WTC11 (cell line): ENCODE data around the gene PSPC1. TPM values are rescaled to one million over a fixed set of nuclear protein-coding genes. Genes with fewer than 3 reads are reported as not detected.
"Not testable (repeated sequence)": the region's sequence is repeated elsewhere in the genome, so short reads cannot be mapped to it uniquely, and the experiment has no call there.

Source experiments
- ATAC-seq: fragments of 200-7000 bp; cut with Tn5 transposase; 2 replicates; pipeline ENCODE4 v1.10.0; 2021; ENCODE audit warnings: mild to moderate bottlenecking, moderate library complexity
- CTCF ChIA-PET: fragments of 300-600 bp; sonication (Branson Sonifier 250); formaldehyde crosslinking; loops from one replicate; lab custom pipeline; 2021; ENCODE audit warnings: antibody characterized with exemption; lab: Charles Lee
- POLR2A ChIA-PET: fragments of 350-600 bp; sonication (Branson Sonifier 250); formaldehyde crosslinking; loops from one replicate; lab custom pipeline; 2021; ENCODE audit warnings: antibody characterized with exemption; lab: Charles Lee
- DNase-seq: peaks from one replicate; pipeline ENCODE4 v3.0.0; 2021; ENCODE audit warnings: low spot score
- H3K27ac Mint-ChIP-seq: 2 replicates; pipeline ENCODE4 v1.8.0; 2021; ENCODE audit warnings: mixed read lengths
- H3K27me3 Mint-ChIP-seq: 2 replicates; pipeline ENCODE4 v1.8.0; 2021; ENCODE audit warnings: low read depth, mild to moderate bottlenecking, moderate library complexity, mixed read lengths
- H3K36me3 Mint-ChIP-seq: 2 replicates; pipeline ENCODE4 v1.8.0; 2021; ENCODE audit warnings: mixed read lengths
- H3K4me1 Mint-ChIP-seq: 2 replicates; pipeline ENCODE4 v1.8.0; 2022; ENCODE audit warnings: mixed read lengths
- H3K4me3 Mint-ChIP-seq: 2 replicates; pipeline ENCODE4 v1.8.0; 2021; ENCODE audit warnings: mild to moderate bottlenecking, moderate library complexity, mixed read lengths
- H3K9me3 Mint-ChIP-seq: 2 replicates; pipeline ENCODE4 v1.8.0; 2021; ENCODE audit warnings: mixed read lengths
- AR ChIP-seq: fragments of 250-450 bp; sonication (Bioruptor Pico); IDR thresholded peaks from 2 replicates; pipeline ENCODE4 v1.9.0; 2021; ENCODE audit warnings: mild to moderate bottlenecking
- ESRRA ChIP-seq: sonication (generic); formaldehyde crosslinking; IDR thresholded peaks from 2 replicates; pipeline ENCODE4 v1.8.1; 2022; ENCODE audit warnings: mild to moderate bottlenecking, missing genetic modification reagents, borderline replicate concordance
- ETV6 ChIP-seq: sonication (generic); formaldehyde crosslinking; IDR thresholded peaks from 2 replicates; pipeline ENCODE4 v1.8.1; 2022; ENCODE audit warnings: mild to moderate bottlenecking, missing genetic modification reagents
- FOXP4 ChIP-seq: sonication (generic); formaldehyde crosslinking; IDR thresholded peaks from 2 replicates; pipeline ENCODE4 v1.8.0; 2022; ENCODE audit warnings: mild to moderate bottlenecking, missing genetic modification reagents
- GRHL2 ChIP-seq: fragments of 250-450 bp; sonication (Bioruptor Pico); IDR thresholded peaks from 2 replicates; pipeline ENCODE4 v1.8.0; 2022; ENCODE audit warnings: mild to moderate bottlenecking, moderate library complexity; ENCODE audit not compliant: insufficient replicate concordance, severe bottlenecking
- JAZF1 ChIP-seq: fragments of 250-450 bp; sonication (Bioruptor Pico); IDR thresholded peaks from 2 replicates; pipeline ENCODE4 v1.9.0; 2021; ENCODE audit warnings: moderate library complexity, mild to moderate bottlenecking, inconsistent platforms
- JUN ChIP-seq: sonication (generic); formaldehyde crosslinking; IDR thresholded peaks from 2 replicates; pipeline ENCODE4 v1.8.0; 2023; ENCODE audit warnings: mild to moderate bottlenecking, missing genetic modification reagents
- NFYB ChIP-seq: sonication (generic); formaldehyde crosslinking; conservative IDR thresholded peaks from 2 replicates; pipeline ENCODE4 v1.8.0; 2022; ENCODE audit warnings: low read depth, missing genetic modification reagents
- RELA ChIP-seq: sonication (generic); formaldehyde crosslinking; IDR thresholded peaks from 2 replicates; pipeline ENCODE4 v1.8.1; 2022; ENCODE audit warnings: missing genetic modification reagents, mild to moderate bottlenecking, borderline replicate concordance
- SMAD3 ChIP-seq: sonication (generic); formaldehyde crosslinking; IDR thresholded peaks from 2 replicates; pipeline ENCODE4 v1.8.0; 2022; ENCODE audit warnings: missing genetic modification reagents, mild to moderate bottlenecking, borderline replicate concordance
- SMAD4 ChIP-seq: sonication (generic); formaldehyde crosslinking; IDR thresholded peaks from 2 replicates; pipeline ENCODE4 v1.8.0; 2022; ENCODE audit warnings: mild to moderate bottlenecking, missing genetic modification reagents
- SOX15 ChIP-seq: fragments of 250-450 bp; sonication (Bioruptor Pico); IDR thresholded peaks from 2 replicates; pipeline ENCODE4 v1.9.0; 2021; ENCODE audit warnings: mild to moderate bottlenecking
- ZBTB21 ChIP-seq: sonication (generic); formaldehyde crosslinking; IDR thresholded peaks from 2 replicates; pipeline ENCODE4 v1.8.1; 2023; ENCODE audit warnings: mild to moderate bottlenecking, missing genetic modification reagents, borderline replicate concordance
- ZNF219 ChIP-seq: sonication (generic); formaldehyde crosslinking; IDR thresholded peaks from 2 replicates; pipeline ENCODE4 v1.8.0; 2023; ENCODE audit warnings: missing genetic modification reagents, mild to moderate bottlenecking, borderline replicate concordance
- ZNF532 ChIP-seq: fragments of 250-450 bp; sonication (Bioruptor Pico); IDR thresholded peaks from 2 replicates; pipeline ENCODE4 v1.9.0; 2021; ENCODE audit warnings: mild to moderate bottlenecking, borderline replicate concordance
- ZNF671 ChIP-seq: fragments of 250-450 bp; sonication (Bioruptor Pico); IDR thresholded peaks from 2 replicates; pipeline ENCODE4 v1.8.0; 2021; ENCODE audit warnings: mild to moderate bottlenecking
- ZSCAN18 ChIP-seq: fragments of 250-450 bp; sonication (Bioruptor Pico); IDR thresholded peaks from 2 replicates; pipeline ENCODE4 v2.1.2; 2022; ENCODE audit warnings: mild to moderate bottlenecking, moderate library complexity
- total RNA-seq: library from RNA; stranded (reverse); gene quantifications from 3 replicates; pipeline ENCODE4 v1.2.3, GENCODE V29; 2021

PSPC1 gene
- total RNA-seq, 1 experiment from 2014 or later, result 67.5 TPM

- TF ChIP-seq ZNF532 (CRISPR knock-in tag), result no peak
- no peak for TF ChIP-seq JAZF1
- no peak for TF ChIP-seq FOXP4 (CRISPR knock-in tag)
- TF ChIP-seq SOX15 (CRISPR knock-in tag), result no peak
- TF ChIP-seq NFYB, result no peak
- no peak for TF ChIP-seq ZNF219 (CRISPR knock-in tag)
- TF ChIP-seq JUN, result no peak
Measured at GRCh38 chr13:19695428-19695827, 87.3 kb downstream of the PSPC1 start (continued).

GRCh38 chr13:19691447-19691846 is 91.3 kb downstream of the PSPC1 start:
- H3K27ac Mint-ChIP-seq, ATAC-seq, DNase-seq, H3K4me3 Mint-ChIP-seq, CTCF ChIA-PET, POLR2A ChIA-PET, H3K27me3 Mint-ChIP-seq, H3K9me3 Mint-ChIP-seq: not testable (repeated sequence)
- H3K4me1 Mint-ChIP-seq, result peaks cover 51% of the 10 kb centered on the region
- H3K36me3 Mint-ChIP-seq, result peaks cover 13% of the 10 kb centered on the region

GRCh38 chr13:19685437-19685836 is 97.3 kb downstream of the PSPC1 start:
- ATAC-seq (peak; percentile 8), DNase-seq (no peak)
- Mint-ChIP-seq H3K4me1 (peaks cover 63% of the 10 kb centered on the region), H3K9me3 (no peaks in the 10 kb centered on the region), H3K27ac (peak overlapping the region; percentile 82), H3K4me3 (no peak overlapping the region), H3K27me3 (no peaks in the 10 kb centered on the region), H3K36me3 (no peaks in the 10 kb centered on the region)
- TF ChIP-seq ETV6 (no peak), ESRRA (CRISPR knock-in tag) (no peak), ZNF671 (no peak), AR (no peak), ZSCAN18 (no peak), SMAD4 (CRISPR knock-in tag) (no peak), RELA (no peak), ZBTB21 (CRISPR knock-in tag) (no peak), GRHL2 (CRISPR knock-in tag) (no peak), SMAD3 (CRISPR knock-in tag) (no peak)
- ChIA-PET POLR2A (no interaction called here), CTCF (interaction anchor here (1.6 kb wide), 1 partner anchor 133 kb away, joined by 4 read pairs; no protein-coding TSS in a partner anchor)
